GM23248 (cell line): ENCODE measurements around the gene MRPL4.

Experiments used
- EZH2 ChIP-seq: fragments of 200-600 bp; sonication (generic); IDR thresholded peaks from 2 replicates; pipeline ENCODE4 v1.6.1; 2018; ENCODE audit warnings: antibody characterized with exemption, mild to moderate bottlenecking; ENCODE audit not compliant: insufficient read depth, poor library complexity, severe bottlenecking
- EZH2phosphoT487 ChIP-seq: fragments of 200-600 bp; sonication (generic); IDR thresholded peaks from 2 replicates; pipeline ENCODE4 v1.6.1; 2018; ENCODE audit warnings: antibody characterized with exemption, moderate library complexity, mild to moderate bottlenecking, low read depth; ENCODE audit not compliant: insufficient read depth

GRCh38 chr19:10256551-10256950, 4.5 kb downstream of the MRPL4 start:
- no peak for TF ChIP-seq EZH2
- no peak for TF ChIP-seq EZH2phosphoT487
